ENCODE results near the gene EXTL1. TPM values are rescaled to one million over a fixed set of nuclear protein-coding genes. Genes with fewer than 3 reads are reported as not detected.

The EXTL1 gene
- total RNA-seq, 1 experiment from 2014 or later: 0.15 TPM

DNA sequence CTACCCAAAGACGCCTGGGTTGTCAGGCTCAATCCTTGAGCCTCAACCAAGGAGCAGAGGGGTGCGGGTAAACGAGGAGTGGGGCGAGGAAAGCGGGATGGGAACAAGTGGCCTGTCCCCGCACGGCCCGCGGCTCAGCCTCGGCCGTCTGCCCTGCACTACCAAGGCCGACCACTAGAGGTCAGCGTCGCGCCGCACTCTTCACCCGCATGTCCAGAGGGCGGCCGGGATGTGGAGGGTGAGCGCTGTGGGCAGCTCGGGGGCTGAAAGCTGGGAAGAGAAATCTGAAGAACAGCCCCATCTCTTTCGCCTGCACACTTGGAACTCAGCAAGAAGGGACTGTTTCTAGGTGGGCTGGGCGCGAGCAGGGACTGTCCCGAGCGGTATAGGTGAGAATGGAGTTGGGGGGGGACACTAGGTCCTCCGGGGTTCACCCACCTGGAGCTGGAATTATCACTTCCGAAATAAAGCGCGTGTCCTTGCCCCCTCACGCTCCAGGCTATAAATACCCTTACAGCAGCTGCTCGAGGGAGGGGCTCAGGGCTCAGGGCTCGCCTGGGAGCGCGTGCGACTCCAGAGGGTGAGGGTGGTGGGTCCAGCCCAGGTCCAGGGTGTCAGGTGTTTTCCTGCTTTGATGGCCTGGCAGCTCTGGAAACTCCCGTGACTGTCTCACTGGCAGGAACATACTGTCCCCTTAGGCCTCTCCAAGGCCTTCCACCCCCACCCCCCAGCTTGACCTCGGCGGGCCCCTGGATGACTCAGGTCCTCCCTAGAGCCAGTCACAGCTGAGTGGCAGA lies 14.6 kb downstream of the EXTL1 start (continued):
- no peak for TF ChIP-seq ZBTB33 (IDR thresholded peaks at IDR 0.05; ENCODE audit: extremely low read depth, insufficient replicate concordance, low read length)

DNA sequence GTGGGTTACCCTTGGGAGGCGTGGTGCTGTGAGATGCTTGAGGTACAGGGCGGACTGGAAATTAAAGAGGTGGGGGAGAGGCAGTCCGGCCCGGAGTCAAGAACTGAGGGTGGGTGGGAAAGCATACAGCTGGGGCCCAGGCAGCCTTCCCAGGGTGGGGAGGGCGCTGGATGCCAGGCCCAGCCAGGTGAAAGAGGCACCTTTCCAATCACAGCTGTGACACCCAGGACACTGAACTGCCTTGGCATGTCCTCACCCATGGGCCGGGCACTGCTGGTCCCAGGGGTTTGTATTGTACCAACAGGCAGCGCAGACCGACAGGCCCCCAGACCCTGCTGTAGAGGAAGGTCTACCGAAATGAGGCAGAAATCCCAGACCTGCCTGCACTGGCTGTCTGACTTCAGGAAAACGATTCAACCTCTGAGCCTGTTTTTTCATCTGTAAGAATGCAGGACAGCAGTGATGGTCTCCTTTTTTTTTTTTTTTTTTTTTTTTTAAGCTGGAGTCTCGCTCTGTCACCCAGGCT lies 15.2 kb downstream of the EXTL1 start:
- intact Hi-C loops (cut with micrococcal nuclease): loop anchor here (1.0 to 5.0 kb wide), 5 partner anchors 108 to 355 kb away; partner anchors contain the start of genes C1orf232 and ZNF593
- Histone ChIP-seq H3K36me3 (ENCODE audit: control insufficient read depth in 1 of 2, insufficient read depth in 2 of 2, low read length in 2 of 2) (no peaks in the 10 kb centered on the region), H4K20me1 (ENCODE audit: insufficient read depth) (no peaks in the 10 kb centered on the region), H3K27ac (ENCODE audit: low read depth, low read length) (no peak overlapping the region), H3K9ac (ENCODE audit: low read length) (peak overlapping the region; percentile 86; the same call in 1 of the 2 replicates), H2AFZ (ENCODE audit: low read depth, low read length, poor library complexity, severe bottlenecking) (no peak overlapping the region), H3K4me3 (replicated peaks in 1 of 2; ENCODE audit: low read depth in 1 of 2, low read length in 2 of 2) (peak overlapping the region; percentile 91 to 98; a peak in 3 of 4 replicates), H3K79me2 (ENCODE audit: insufficient read depth, low read length) (no peaks in the 10 kb centered on the region), H3K9me3 (ENCODE audit: control insufficient read depth in 1 of 2, insufficient read depth in 1 of 2, low read depth in 1 of 2, low read length in 2 of 2) (no peaks in the 10 kb centered on the region), H3K27me3 (ENCODE audit: insufficient read depth, low read length) (no peaks in the 10 kb centered on the region), H3K9me2 (ENCODE audit: insufficient read depth) (no peaks in the 10 kb centered on the region), H3K4me1 (ENCODE audit: control insufficient read depth in 1 of 2, insufficient read depth in 2 of 2, low read length in 2 of 2) (peaks cover 11 to 27% of the 10 kb centered on the region in 2 experiments), H3K4me2 (ENCODE audit: low read length) (peak overlapping the region; percentile 100)
- ATAC-seq: no peak
- BruUV-seq (replicated peaks): no TSS peak
- DNase-seq (ENCODE audit: low read depth, low spot score): no peak
- RAD21 ChIA-PET (ENCODE audit: low non-redundant PET in 1 of 2, low total read pairs in 2 of 2, uncharacterized antibody in 2 of 2, unreplicated experiment in 2 of 2): interaction anchor here in 1 of 2 experiments (0.6 to 2.1 kb wide), 2 partner anchors 65 to 108 kb away, joined by 3 to 12 read pairs; no protein-coding TSS in a partner anchor
- TF ChIP-seq ZBTB33 (IDR thresholded peaks at IDR 0.05; ENCODE audit: extremely low read depth, insufficient replicate concordance, low read length) (no peak), YY1 (IDR thresholded peaks at IDR 0.05; ENCODE audit: extremely low read depth, insufficient replicate concordance, low read depth, low read length) (no peak), SIN3A (IDR thresholded peaks at IDR 0.05; ENCODE audit: low read depth) (no peak), ZNF274 (IDR thresholded peaks at IDR 0.05; ENCODE audit: low read depth, low read length) (no peak), CBX3 (IDR thresholded peaks at IDR 0.05; ENCODE audit: low read depth) (no peak), POLR2AphosphoS5 (IDR thresholded peaks at IDR 0.05; ENCODE audit: low read depth, low read length) (no peak), TCF7L2 (IDR thresholded peaks at IDR 0.05; ENCODE audit: borderline replicate concordance, extremely low read depth, insufficient read depth, insufficient read length) (no peak), JUND (IDR thresholded peaks at IDR 0.05) (no peak), ZFX (IDR thresholded peaks at IDR 0.05) (no peak), RAD21 (IDR thresholded peaks at IDR 0.05; ENCODE audit: low read depth) (no peak), REST (IDR thresholded peaks at IDR 0.05; ENCODE audit: low read depth) (no peak), EZH2 (IDR thresholded peaks at IDR 0.05) (no peak)
- TF ChIP-seq, protein P1, sequence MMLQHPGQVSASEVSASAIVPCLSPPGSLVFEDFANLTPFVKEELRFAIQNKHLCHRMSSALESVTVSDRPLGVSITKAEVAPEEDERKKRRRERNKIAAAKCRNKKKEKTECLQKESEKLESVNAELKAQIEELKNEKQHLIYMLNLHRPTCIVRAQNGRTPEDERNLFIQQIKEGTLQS (IDR thresholded peaks at IDR 0.05): no peak
- TF ChIP-seq, protein P2, sequence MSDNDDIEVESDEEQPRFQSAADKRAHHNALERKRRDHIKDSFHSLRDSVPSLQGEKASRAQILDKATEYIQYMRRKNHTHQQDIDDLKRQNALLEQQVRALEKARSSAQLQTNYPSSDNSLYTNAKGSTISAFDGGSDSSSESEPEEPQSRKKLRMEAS (IDR thresholded peaks at IDR 0.05): no peak
- POLR2A ChIA-PET: interaction anchor here (0.6 kb wide), 1 partner anchor 298 kb away, joined by 3 read pairs; no protein-coding TSS in a partner anchor
- CTCF ChIA-PET: interaction anchor here (0.7 to 3.8 kb wide), 13 partner anchors 8 to 380 kb away, joined by 3 to 60 read pairs (median 5); partner anchors contain the start of genes CEP85, SLC30A2 and ZNF593
